Muscle of leg (tissue), 11 donors: Measurements from ENCODE around the gene HMG20B. TPM values are rescaled to one million over a fixed set of nuclear protein-coding genes. Genes with fewer than 3 reads are reported as not detected.
A peak's percentile ranks its signal among the peaks of the same experiment; 100 is the strongest.

Experiments used
- DNase-seq: peaks from one replicate; pipeline ENCODE4 v3.0.0; 2013
- H3K27ac ChIP-seq: one replicate; pipeline ENCODE4 v1.5.1; 2013; ENCODE audit warnings: mild to moderate bottlenecking, low read length, control low read depth
- H3K27me3 ChIP-seq: one replicate; pipeline ENCODE4 v1.6.1; 2013; ENCODE audit warnings: low read length; ENCODE audit not compliant: control insufficient read depth, insufficient read depth
- H3K36me3 ChIP-seq: one replicate; pipeline ENCODE4 v1.6.1; 2013; ENCODE audit warnings: low read length; ENCODE audit not compliant: control insufficient read depth, insufficient read depth
- H3K4me1 ChIP-seq: one replicate; pipeline ENCODE4 v1.6.1; 2013; ENCODE audit warnings: low read length; ENCODE audit not compliant: control insufficient read depth, insufficient read depth
- H3K4me3 ChIP-seq: one replicate; pipeline ENCODE4 v1.5.1; 2013; ENCODE audit warnings: low read length, control low read depth
- H3K9me3 ChIP-seq: replicated peaks from 2 replicates; pipeline ENCODE4 v1.6.1; 2013; ENCODE audit warnings: low read depth, low read length; ENCODE audit not compliant: control insufficient read depth
- WGBS: methylation state at CpG from one replicate; pipeline ENCODE4 v1.1.5; 2013; ENCODE audit warnings: missing lambda C conversion rate; ENCODE audit not compliant: insufficient coverage; 5-methylcytosine and 5-hydroxymethylcytosine counted together
- polyA plus RNA-seq, 8 donors: library from polyadenylated mRNA; unstranded; fragments of 120-200 nt; gene quantifications; one replicate each; pipeline versions ENCODE4 v1.2.1 to v1.2.3, GENCODE V29; 2013; ENCODE audit warnings: inconsistent platforms in 1 of 8, low replicate concordance in 1 of 8; ENCODE audit not compliant: insufficient read length in 8 of 8, insufficient read depth in 1 of 8
- total RNA-seq: library from RNA; stranded (reverse); fragments of 120-200 nt; gene quantifications from one replicate; pipeline ENCODE4 v1.2.4, GENCODE V29; 2013

Gene HMG20B
- total and polyA plus RNA-seq, 9 donors = 34.2 to 47.7 (median 39.9) TPM

GRCh38 chr19:3535981-3536380, 36.8 kb upstream of the HMG20B start:
- peaks cover 72% of the 10 kb centered on the region for H3K36me3 ChIP-seq
- peaks cover 9% of the 10 kb centered on the region for H3K4me1 ChIP-seq
- WGBS = 81% methylated on average over 5 of the region's 10 CpGs
- no peaks in the 10 kb centered on the region for H3K9me3 ChIP-seq
- no peak for DNase-seq
- no peaks in the 10 kb centered on the region for H3K27me3 ChIP-seq
- no peak overlapping the region for H3K4me3 ChIP-seq
- no peak overlapping the region for H3K27ac ChIP-seq

- whole genome bisulfite sequencing = 57% methylated on average over 27 of the region's 27 CpGs
- DNase-seq = peak; percentile 65
- H3K4me3 ChIP-seq = no peak overlapping the region
- peaks cover 66% of the 10 kb centered on the region for H3K36me3 ChIP-seq
- H3K27me3 ChIP-seq = no peaks in the 10 kb centered on the region
- H3K4me1 ChIP-seq = peaks cover 9% of the 10 kb centered on the region
- no peak overlapping the region for H3K27ac ChIP-seq
- no peaks in the 10 kb centered on the region for H3K9me3 ChIP-seq
These were observed 36.2 kb upstream of the HMG20B start for GRCh38 chr19:3536429-3537100.

GRCh38 chr19:3537101-3537437, 35.7 kb upstream of the HMG20B start:
- WGBS = 51% methylated on average over 12 of the region's 13 CpGs
- H3K27me3 ChIP-seq = no peaks in the 10 kb centered on the region

DNA sequence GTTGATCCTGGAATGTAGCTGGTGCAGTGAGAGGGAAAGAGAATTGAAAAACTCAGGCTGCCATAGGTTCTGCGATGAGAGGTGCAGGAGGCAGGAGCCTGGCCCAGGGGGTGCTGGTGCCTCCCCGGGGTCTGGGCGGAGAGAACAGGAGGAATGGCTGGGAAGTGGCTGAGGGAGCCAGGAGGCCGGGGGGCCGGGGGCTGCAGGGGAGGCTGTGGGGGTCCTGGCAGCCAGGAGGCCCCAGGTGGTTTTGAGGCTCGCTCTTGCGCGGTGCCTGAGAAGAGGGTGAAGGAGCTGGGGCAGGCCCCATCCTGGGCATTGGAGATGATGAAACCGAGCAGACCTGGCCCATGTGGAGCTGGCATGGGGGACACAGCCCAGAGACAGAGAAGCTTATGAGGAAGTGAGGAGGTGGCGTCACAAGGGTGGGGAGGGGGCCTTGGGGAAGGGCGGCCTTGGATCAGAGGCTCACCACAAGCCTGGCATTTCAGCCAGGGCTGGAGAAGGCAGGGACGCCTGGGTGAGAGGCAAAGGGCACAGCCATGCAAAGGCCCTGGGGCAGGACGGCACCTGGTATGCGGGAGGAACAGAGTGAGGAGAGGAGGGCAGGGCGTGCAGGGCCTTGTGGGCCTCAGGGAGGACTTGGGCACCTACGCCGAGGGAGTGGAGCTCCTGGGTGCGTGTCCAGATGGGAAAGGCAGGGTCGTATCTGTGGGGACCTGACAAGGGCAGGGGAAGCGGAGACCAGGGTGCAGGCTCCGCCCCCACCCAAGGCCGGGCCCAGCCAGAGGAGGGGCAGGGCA, 35.1 kb upstream of the HMG20B start:
- no peak overlapping the region for H3K27ac ChIP-seq
- no peaks in the 10 kb centered on the region for H3K27me3 ChIP-seq
- H3K4me1 ChIP-seq = peaks cover 9% of the 10 kb centered on the region
- no peaks in the 10 kb centered on the region for H3K9me3 ChIP-seq
- H3K36me3 ChIP-seq = peaks cover 57% of the 10 kb centered on the region
- no peak for DNase-seq
- no peak overlapping the region for H3K4me3 ChIP-seq
- 85% methylated on average over 20 of the region's 22 CpGs for WGBS

More at GRCh38 chr19:3537101-3537437, 35.7 kb upstream of the HMG20B start:
- H3K4me1 ChIP-seq = peaks cover 9% of the 10 kb centered on the region
- no peak for DNase-seq
- no peak overlapping the region for H3K27ac ChIP-seq
- H3K4me3 ChIP-seq = no peak overlapping the region
- peaks cover 62% of the 10 kb centered on the region for H3K36me3 ChIP-seq
- no peaks in the 10 kb centered on the region for H3K9me3 ChIP-seq

GRCh38 chr19:3538258-3538929, 34.4 kb upstream of the HMG20B start:
- H3K4me3 ChIP-seq = no peak overlapping the region
- H3K27me3 ChIP-seq = no peaks in the 10 kb centered on the region
- H3K9me3 ChIP-seq = no peaks in the 10 kb centered on the region
- no peak overlapping the region for H3K27ac ChIP-seq
- DNase-seq = no peak
- peaks cover 9% of the 10 kb centered on the region for H3K4me1 ChIP-seq
- 78% methylated on average over 15 of the region's 25 CpGs for WGBS
- H3K36me3 ChIP-seq = peaks cover 50% of the 10 kb centered on the region

DNA sequence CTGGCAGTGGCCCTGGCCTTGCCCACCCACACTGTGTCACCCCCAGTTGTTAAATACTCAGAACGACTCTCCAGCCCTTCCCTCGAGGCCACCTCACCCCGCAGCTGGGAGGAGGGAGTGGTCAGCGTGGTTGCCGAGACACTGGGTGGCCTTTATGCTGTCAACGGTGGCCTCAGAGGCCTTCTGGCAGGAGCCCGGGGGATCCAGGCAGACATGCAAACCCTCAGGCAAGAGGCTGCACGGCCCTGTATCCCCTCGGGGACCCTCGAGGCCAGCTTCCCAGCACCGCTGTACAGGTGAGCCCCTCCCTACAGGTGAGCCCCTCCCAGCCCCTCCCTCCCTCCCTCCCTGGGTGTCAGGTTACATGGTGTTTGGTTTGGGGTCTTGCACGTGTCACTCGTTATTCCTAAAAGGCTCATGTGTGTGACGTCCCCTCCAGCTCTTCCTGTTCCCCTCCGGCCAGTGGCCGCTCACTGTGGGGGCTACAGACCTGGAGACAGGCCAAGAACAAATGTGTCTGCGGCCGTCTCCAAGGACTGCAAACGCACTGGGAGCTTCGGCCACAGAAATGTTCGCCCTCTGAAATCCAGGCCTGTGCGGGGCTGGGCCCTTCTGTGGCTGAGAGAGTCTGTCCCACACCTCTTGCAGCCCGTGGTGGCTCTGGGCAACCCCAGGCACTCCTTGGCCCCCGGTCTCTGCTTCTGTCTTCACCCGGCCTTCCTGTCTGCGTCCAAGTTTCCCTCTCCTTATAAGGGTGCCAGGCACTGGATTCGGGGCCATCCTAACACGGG, 33.6 kb upstream of the HMG20B start, which contains the start of gene TEKTIP1:
TSS of gene TEKTIP1 (plus strand) at position 210 of the 791 bp plus-strand sequence. CDS start at position 214, 4 bp downstream.
- peaks cover 45% of the 10 kb centered on the region for H3K36me3 ChIP-seq
- DNase-seq = no peak
- no peak within 1 kb of the TSS for H3K4me3 ChIP-seq
- no peak within 1 kb of the TSS for H3K27ac ChIP-seq
- H3K27me3 ChIP-seq = no peaks in the 10 kb centered on the region
- H3K4me1 ChIP-seq = peaks cover 9% of the 10 kb centered on the region
- 41% methylated on average over 16 of the region's 28 CpGs for WGBS
- no peaks in the 10 kb centered on the region for H3K9me3 ChIP-seq

- peaks cover 9% of the 10 kb centered on the region for H3K4me1 ChIP-seq
- no peak overlapping the region for H3K4me3 ChIP-seq
- H3K27ac ChIP-seq = no peak overlapping the region
- H3K27me3 ChIP-seq = no peaks in the 10 kb centered on the region
- DNase-seq = no peak
- H3K9me3 ChIP-seq = no peaks in the 10 kb centered on the region
- peaks cover 41% of the 10 kb centered on the region for H3K36me3 ChIP-seq
- WGBS = no CpG with 5 or more reads among the region's 1 CpG
These were observed 33.0 kb upstream of the HMG20B start for GRCh38 chr19:3539756-3540118.

DNA sequence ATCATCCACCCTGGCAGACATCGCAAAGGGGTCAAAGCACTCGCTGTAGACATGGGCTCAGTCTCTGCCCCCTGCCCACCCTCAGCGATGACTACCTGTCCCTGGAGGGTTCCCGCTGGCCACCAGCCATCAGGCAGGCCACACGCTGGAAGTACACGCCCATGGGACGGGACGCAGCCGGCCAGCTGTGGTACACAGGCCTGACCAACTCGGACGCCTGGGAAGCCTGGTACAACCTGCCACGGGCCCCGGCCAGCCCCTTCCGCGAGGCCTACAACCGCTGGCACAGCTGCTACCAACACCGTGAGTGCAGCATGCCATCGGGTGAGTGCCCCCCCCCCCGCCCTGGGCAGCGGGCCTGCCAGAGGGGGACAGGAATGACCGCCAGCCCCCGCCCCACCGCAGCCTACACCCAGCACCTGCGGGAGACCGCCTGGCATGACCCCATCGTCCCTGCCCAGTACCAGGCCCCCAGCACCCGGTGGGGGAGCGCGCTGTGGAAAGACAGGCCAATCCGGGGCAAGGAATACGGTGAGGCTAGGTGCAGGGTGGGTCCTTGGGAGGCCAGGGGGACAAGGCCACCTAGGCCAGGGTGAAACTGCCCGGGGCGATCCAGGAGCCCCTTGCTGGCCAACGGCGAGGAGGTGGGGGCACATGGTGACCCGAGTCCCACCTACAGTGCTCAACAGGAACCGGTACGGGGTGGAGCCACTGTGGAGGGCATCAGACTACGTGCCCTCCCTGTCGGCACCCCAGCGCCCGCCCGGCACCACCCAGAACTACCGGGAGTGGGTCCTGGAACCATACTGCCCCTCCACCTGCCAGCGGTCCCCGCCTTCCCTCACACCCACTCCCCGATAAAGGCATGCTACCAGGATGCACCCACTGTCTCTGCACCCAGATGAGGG, 29.3 kb upstream of the HMG20B start:
- DNase-seq = no peak
- Histone ChIP-seq H3K4me3 (no peak overlapping the region), H3K27ac (no peak overlapping the region), H3K36me3 (peaks cover 41% of the 10 kb centered on the region), H3K9me3 (no peaks in the 10 kb centered on the region), H3K4me1 (no peaks in the 10 kb centered on the region), H3K27me3 (no peaks in the 10 kb centered on the region)
- 78% methylated on average over 30 of the region's 47 CpGs for WGBS

DNA sequence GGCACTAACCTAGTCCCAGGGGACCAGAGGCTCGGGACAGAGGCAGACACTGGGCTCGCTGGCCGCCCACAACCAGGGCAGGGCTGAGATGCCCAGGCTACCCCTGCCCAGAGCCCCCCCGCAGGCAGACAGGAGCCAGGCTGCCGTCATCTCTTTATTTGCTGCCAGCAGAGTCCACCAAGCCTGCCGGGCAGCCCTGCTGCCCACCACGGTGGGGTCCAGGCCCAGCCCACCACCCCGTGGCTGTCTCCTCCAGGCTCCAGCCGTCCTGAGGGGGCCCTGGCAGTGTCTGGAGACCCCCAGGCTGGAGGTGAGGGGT, 28.7 kb upstream of the HMG20B start:
- H3K36me3 ChIP-seq = peaks cover 37% of the 10 kb centered on the region
- no peaks in the 10 kb centered on the region for H3K9me3 ChIP-seq
- DNase-seq = no peak
- H3K4me1 ChIP-seq = no peaks in the 10 kb centered on the region
- no peak overlapping the region for H3K4me3 ChIP-seq
- H3K27me3 ChIP-seq = no peaks in the 10 kb centered on the region
- 69% methylated on average over 6 of the region's 9 CpGs for WGBS
- no peak overlapping the region for H3K27ac ChIP-seq
